ENCODE data around the gene NDUFAF2.
"Not testable (repeated sequence)": the region's sequence is repeated elsewhere in the genome, so short reads cannot be mapped to it uniquely, and the experiment has no call there.

The NDUFAF2 gene

GRCh38 chr5:60944904-60945812, at the start of gene NDUFAF2, which contains the start of gene ERCC8:
TSS of gene NDUFAF2 (plus strand) at chr5:60945205. CDS start at chr5:60945256, 51 bp downstream.
TSS of gene ERCC8 (minus strand) at chr5:60945070. CDS start at chr5:60945008, 62 bp downstream.
- DNase-seq: peak; percentile 89 to 90

- no peak for DNase-seq
Observed at GRCh38 chr5:60896991-60897390, 48.0 kb upstream of the NDUFAF2 start.

GRCh38 chr5:60903356-60903755, 41.6 kb upstream of the NDUFAF2 start:
- DNase-seq: no peak

- DNase-seq: no peak
Observed at GRCh38 chr5:60916646-60917045, 28.4 kb upstream of the NDUFAF2 start.

- no peak for DNase-seq
Observed at GRCh38 chr5:60918466-60918865, 26.5 kb upstream of the NDUFAF2 start.

- DNase-seq: no peak
Observed at GRCh38 chr5:60927450-60927849, 17.6 kb upstream of the NDUFAF2 start.

- no peak for DNase-seq
Observed at GRCh38 chr5:60929024-60929423, 16.0 kb upstream of the NDUFAF2 start.

- no peak for DNase-seq
Observed at GRCh38 chr5:60943624-60944023, 1.4 kb upstream of the NDUFAF2 start.

- DNase-seq: no peak
Observed at GRCh38 chr5:60945813-60946187, 795 bp downstream of the NDUFAF2 start.

- no peak for DNase-seq
Observed at GRCh38 chr5:60948738-60949137, 3.7 kb downstream of the NDUFAF2 start.

- no peak for DNase-seq
Observed at GRCh38 chr5:60955239-60955638, 10.2 kb downstream of the NDUFAF2 start.

GRCh38 chr5:60958088-60958487, 13.1 kb downstream of the NDUFAF2 start:
- no peak for DNase-seq

GRCh38 chr5:60958712-60959111, 13.7 kb downstream of the NDUFAF2 start:
- DNase-seq: no peak

GRCh38 chr5:60959156-60959555, 14.2 kb downstream of the NDUFAF2 start:
- DNase-seq: peak in 1 of 2 experiments; percentile 0

- DNase-seq: no peak
Observed at GRCh38 chr5:60960591-60960990, 15.6 kb downstream of the NDUFAF2 start.

- no peak for DNase-seq
Observed at GRCh38 chr5:60961685-60962084, 16.7 kb downstream of the NDUFAF2 start.

GRCh38 chr5:60972231-60972630, 27.2 kb downstream of the NDUFAF2 start:
- no peak for DNase-seq

GRCh38 chr5:60977956-60978737, 33.1 kb downstream of the NDUFAF2 start:
- DNase-seq: no peak

- DNase-seq: no peak
Observed at GRCh38 chr5:60978968-60979367, 34.0 kb downstream of the NDUFAF2 start.

GRCh38 chr5:60980511-60980910, 35.5 kb downstream of the NDUFAF2 start:
- DNase-seq: no peak

GRCh38 chr5:60982127-60982526, 37.1 kb downstream of the NDUFAF2 start:
- DNase-seq: not testable (repeated sequence)

GRCh38 chr5:60989790-60990189, 44.8 kb downstream of the NDUFAF2 start:
- no peak for DNase-seq

GRCh38 chr5:60992871-60993270, 47.9 kb downstream of the NDUFAF2 start:
- DNase-seq: no peak

GRCh38 chr5:60993425-60993824, 48.4 kb downstream of the NDUFAF2 start:
- no peak for DNase-seq
